Gastrocnemius medialis (tissue), 4 donors: Measurements from ENCODE around the gene LDLRAD4.

Source experiments
- POLR2A ChIP-seq, 2 donors: fragments of 450-650 bp; IDR thresholded peaks; one replicate each; pipeline ENCODE4 v1.6.1; 2017; ENCODE audit warnings: antibody characterized with exemption in 2 of 2, mild to moderate bottlenecking in 2 of 2, moderate library complexity in 2 of 2
- TF ChIP-seq, protein P1 (sequence below), 5 experiments: fragments of 450-650 bp in 3 of 5; fragments of 200-600 bp in 2 of 5; sonication (generic) in 2 of 5; IDR thresholded peaks in 4 of 5; conservative IDR thresholded peaks in 1 of 5; 1 replicate in 4 of 5; 2 replicates in 1 of 5; pipeline ENCODE4 v1.5.1; 2016 to 2019; ENCODE audit warnings: antibody characterized with exemption in 5 of 5, mild to moderate bottlenecking in 3 of 5, moderate library complexity in 3 of 5

DNA sequence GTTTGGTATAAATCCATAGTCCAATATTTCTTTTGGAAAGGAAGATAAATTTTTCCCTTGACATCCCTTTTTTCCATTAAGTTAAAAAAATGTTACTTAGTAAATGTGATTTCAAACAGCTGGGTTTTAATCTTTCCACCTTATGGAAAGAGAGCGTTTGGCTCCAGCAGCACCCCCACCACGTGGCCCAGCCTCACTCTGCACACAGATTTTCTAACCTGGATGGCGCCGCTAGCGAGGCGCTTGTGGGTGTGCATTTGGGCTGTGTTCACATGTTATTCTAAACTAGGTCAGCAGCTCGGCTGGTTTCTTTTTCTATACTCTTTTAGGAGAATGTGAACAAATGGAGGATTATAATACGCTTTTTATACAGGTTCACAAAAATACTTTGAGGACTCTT lies 218.0 kb downstream of the LDLRAD4 start:
- TF ChIP-seq POLR2A (IDR thresholded peaks at IDR 0.05): no peak
- TF ChIP-seq, protein P1, sequence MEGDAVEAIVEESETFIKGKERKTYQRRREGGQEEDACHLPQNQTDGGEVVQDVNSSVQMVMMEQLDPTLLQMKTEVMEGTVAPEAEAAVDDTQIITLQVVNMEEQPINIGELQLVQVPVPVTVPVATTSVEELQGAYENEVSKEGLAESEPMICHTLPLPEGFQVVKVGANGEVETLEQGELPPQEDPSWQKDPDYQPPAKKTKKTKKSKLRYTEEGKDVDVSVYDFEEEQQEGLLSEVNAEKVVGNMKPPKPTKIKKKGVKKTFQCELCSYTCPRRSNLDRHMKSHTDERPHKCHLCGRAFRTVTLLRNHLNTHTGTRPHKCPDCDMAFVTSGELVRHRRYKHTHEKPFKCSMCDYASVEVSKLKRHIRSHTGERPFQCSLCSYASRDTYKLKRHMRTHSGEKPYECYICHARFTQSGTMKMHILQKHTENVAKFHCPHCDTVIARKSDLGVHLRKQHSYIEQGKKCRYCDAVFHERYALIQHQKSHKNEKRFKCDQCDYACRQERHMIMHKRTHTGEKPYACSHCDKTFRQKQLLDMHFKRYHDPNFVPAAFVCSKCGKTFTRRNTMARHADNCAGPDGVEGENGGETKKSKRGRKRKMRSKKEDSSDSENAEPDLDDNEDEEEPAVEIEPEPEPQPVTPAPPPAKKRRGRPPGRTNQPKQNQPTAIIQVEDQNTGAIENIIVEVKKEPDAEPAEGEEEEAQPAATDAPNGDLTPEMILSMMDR (IDR thresholded peaks at IDR 0.05 in 4 of 5, conservative IDR thresholded peaks at IDR 0.05 in 1 of 5): no peak
